Lung (tissue), 12 donors: ENCODE results near the gene CDH24. TPM values are rescaled to one million over a fixed set of nuclear protein-coding genes. Genes with fewer than 3 reads are reported as not detected.

Source experiments
- ATAC-seq: fragments of 200-7000 bp; cut with Tn5 transposase; one replicate; pipeline ENCODE4 v1.9.1; 2020; ENCODE audit warnings: moderate number of reproducible peaks; ENCODE audit not compliant: insufficient read depth, low FRiP score
- DNase-seq, 3 donors: peaks; one replicate each; pipeline ENCODE4 v3.0.0-alpha.2; 2013 to 2017
- H3K27ac ChIP-seq, 2 donors: one replicate each; pipeline ENCODE4 v1.5.1; 2013; ENCODE audit warnings: mild to moderate bottlenecking in 2 of 2, moderate library complexity in 2 of 2, control low read depth in 1 of 2, inconsistent platforms in 1 of 2, low read depth in 1 of 2, low read length in 1 of 2
- H3K27me3 ChIP-seq, 3 donors: one replicate each; pipeline ENCODE4 v1.5.1; 2013; ENCODE audit warnings: low read length in 2 of 3; ENCODE audit not compliant: control insufficient read depth in 3 of 3, insufficient read depth in 3 of 3
- H3K36me3 ChIP-seq, 4 donors: one replicate each; pipeline ENCODE4 v1.5.1; 2013; ENCODE audit warnings: low read length in 4 of 4, mild to moderate bottlenecking in 1 of 4, moderate library complexity in 1 of 4; ENCODE audit not compliant: control insufficient read depth in 4 of 4, insufficient read depth in 4 of 4
- H3K4me1 ChIP-seq, 5 donors: one replicate each; pipeline ENCODE4 v1.5.1; 2013; ENCODE audit warnings: low read length in 5 of 5, mild to moderate bottlenecking in 2 of 5, moderate library complexity in 1 of 5; ENCODE audit not compliant: control insufficient read depth in 5 of 5, insufficient read depth in 5 of 5
- H3K4me3 ChIP-seq: one replicate; pipeline ENCODE4 v1.5.1; 2013; ENCODE audit warnings: mild to moderate bottlenecking, control low read depth, moderate library complexity
- H3K9ac ChIP-seq, 2 donors: one replicate each; pipeline ENCODE4 v1.5.1; 2013; ENCODE audit warnings: low read length in 2 of 2, control low read depth in 1 of 2; ENCODE audit not compliant: insufficient read depth in 1 of 2
- H3K9me3 ChIP-seq, 4 donors: one replicate each; pipeline ENCODE4 v1.5.1; 2013; ENCODE audit warnings: low read length in 3 of 4, mild to moderate bottlenecking in 1 of 4, moderate library complexity in 1 of 4; ENCODE audit not compliant: control insufficient read depth in 4 of 4, insufficient read depth in 3 of 4
- WGBS, 2 donors: extraction: QIAGEN DNeasy Blood & Tissue Kit; methylation state at CpG; one replicate each; pipeline ENCODE4 v1.1.7; 2013; 5-methylcytosine and 5-hydroxymethylcytosine counted together
- polyA plus RNA-seq, 2 donors: library from polyadenylated mRNA; stranded (reverse); fragments of 200-250 nt; gene quantifications; one replicate each; pipeline ENCODE4 v1.2.1, GENCODE V29; 2013
- total RNA-seq, 2 donors: library from RNA; depleted of rRNA in 1 of 2; stranded (reverse); fragments of >200 nt in 1 of 2; gene quantifications; one replicate each; pipeline ENCODE4 v1.2.1, GENCODE V29; 2014 to 2021
- TF ChIP-seq, protein P1 (sequence below): IDR thresholded peaks from 2 replicates; pipeline ENCODE4 v1.5.1; 2012; ENCODE audit warnings: mild to moderate bottlenecking; ENCODE audit errors: control extremely low read depth, extremely low read depth
- donor health status: control.
- donor health status: control.
- donor health status: Bipolar disorder and iron deficiency.
- donor health status: healthy.
- donor health status: DM: yes; HTN: yes; CAD: no.

CDH24 gene
- total and polyA plus RNA-seq, 4 donors = 2.0 to 4.8 (median 4.4) TPM

DNA sequence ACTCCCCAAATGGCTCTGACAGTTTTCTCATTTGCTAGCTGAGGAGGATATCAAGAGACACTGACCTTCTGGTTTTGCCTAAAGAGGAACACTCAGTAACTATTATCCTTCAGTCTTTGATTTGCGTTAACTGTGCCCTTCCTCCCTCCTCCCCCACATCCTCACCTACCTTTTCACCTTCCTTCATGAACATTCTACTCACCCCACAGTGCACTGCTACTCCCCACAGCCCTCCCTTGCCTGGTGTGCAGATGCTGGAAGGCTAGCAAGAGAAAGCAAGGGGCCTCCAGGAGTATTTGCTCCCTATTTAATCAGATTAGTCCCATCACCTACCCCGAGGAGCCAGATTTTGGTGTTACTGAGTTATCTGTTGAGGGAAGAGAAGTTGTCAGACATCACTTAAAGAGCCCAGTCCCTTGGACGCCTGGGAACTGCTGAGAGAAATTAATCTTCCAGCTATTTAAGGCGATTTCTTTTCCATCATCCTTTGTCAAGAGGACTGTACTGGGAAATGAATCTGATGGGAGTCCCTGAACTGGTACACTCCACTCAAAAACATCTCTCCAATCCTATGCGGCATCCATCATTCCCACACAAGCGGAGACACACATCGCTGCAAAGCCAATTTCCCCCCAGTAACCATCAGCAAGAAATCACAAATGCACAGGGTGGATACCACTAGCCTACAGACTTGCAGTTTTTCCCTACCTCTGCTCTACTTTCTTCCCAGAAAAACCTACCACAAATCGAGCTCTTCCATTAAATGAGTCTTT is 34.1 kb downstream of the CDH24 start:
- TF ChIP-seq, protein P1, sequence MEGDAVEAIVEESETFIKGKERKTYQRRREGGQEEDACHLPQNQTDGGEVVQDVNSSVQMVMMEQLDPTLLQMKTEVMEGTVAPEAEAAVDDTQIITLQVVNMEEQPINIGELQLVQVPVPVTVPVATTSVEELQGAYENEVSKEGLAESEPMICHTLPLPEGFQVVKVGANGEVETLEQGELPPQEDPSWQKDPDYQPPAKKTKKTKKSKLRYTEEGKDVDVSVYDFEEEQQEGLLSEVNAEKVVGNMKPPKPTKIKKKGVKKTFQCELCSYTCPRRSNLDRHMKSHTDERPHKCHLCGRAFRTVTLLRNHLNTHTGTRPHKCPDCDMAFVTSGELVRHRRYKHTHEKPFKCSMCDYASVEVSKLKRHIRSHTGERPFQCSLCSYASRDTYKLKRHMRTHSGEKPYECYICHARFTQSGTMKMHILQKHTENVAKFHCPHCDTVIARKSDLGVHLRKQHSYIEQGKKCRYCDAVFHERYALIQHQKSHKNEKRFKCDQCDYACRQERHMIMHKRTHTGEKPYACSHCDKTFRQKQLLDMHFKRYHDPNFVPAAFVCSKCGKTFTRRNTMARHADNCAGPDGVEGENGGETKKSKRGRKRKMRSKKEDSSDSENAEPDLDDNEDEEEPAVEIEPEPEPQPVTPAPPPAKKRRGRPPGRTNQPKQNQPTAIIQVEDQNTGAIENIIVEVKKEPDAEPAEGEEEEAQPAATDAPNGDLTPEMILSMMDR = no peak
- Histone ChIP-seq H3K9me3 (no peaks in the 10 kb centered on the region), H3K27me3 (no peaks in the 10 kb centered on the region), H3K36me3 (peaks cover 0 to 13% (median 3%) of the 10 kb centered on the region in 4 donors), H3K9ac (no peak overlapping the region), H3K4me1 (peaks cover 0 to 16% (median 0%) of the 10 kb centered on the region in 5 donors), H3K27ac (no peak overlapping the region), H3K4me3 (no peak overlapping the region)
- no peak for ATAC-seq
- DNase-seq = no peak
- WGBS, 2 donors = 85 to 88% methylated on average over 8 of the region's 8 CpGs

DNA sequence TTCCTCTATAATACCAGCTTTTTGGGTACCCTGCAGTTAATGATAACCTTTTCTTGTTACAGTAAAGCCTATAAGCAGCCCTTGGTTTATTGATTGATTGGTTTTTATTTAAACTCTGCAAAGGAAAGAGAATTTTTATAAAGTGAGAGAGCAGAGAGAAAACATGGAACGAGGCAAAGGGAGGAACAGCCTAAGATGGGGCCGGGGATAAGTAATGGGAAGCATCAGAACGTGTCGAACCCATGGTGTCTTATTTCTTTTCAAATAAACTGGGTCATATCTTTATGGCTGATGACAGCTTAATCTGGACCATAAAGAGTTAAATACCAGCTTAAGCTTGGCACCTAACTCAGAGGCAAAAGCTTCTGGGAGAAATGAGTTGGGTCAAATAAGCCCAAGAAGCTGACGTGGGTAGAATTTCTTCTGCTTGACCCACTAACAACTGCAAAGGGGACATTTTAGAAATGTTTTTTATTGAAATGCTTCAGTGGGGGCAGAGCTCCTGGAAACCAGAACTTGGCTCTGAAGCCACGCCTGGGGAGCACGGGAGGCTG is 35.4 kb downstream of the CDH24 start:
- Histone ChIP-seq H3K4me3 (no peak overlapping the region), H3K36me3 (peaks cover 0 to 13% (median 2%) of the 10 kb centered on the region in 4 donors), H3K9me3 (no peaks in the 10 kb centered on the region), H3K27me3 (no peaks in the 10 kb centered on the region), H3K4me1 (peaks cover 0 to 16% (median 0%) of the 10 kb centered on the region in 5 donors), H3K27ac (no peak overlapping the region), H3K9ac (no peak overlapping the region)
- 72 to 79% methylated on average over 7 of the region's 7 CpGs for WGBS, 2 donors
- ATAC-seq (no peak), DNase-seq (no peak)
- TF ChIP-seq, protein P1 = no peak

DNA sequence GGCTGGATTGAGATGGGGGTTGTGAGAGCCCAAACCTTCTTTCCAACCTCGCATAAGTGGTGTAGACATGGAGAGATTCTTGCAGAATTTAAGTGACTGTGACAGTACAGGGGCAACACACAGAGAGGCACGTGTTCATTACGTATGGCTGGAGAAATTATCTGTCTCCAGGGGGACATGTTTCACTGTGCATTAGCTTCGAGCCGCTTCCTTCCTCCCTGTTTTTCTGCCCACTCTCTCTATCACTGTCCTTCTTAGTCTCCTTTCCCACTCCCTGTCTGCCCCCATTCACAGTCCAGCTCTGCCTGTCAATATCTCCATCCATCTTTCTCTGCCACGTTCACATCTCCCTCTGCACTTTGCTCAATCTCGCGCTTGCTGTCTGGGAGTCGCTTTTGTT is 35.9 kb downstream of the CDH24 start:
- Histone ChIP-seq H3K9ac (no peak overlapping the region), H3K36me3 (peaks cover 0 to 13% (median 2%) of the 10 kb centered on the region in 4 donors), H3K27ac (no peak overlapping the region), H3K4me1 (peaks cover 0 to 16% (median 0%) of the 10 kb centered on the region in 5 donors), H3K9me3 (no peaks in the 10 kb centered on the region), H3K27me3 (no peaks in the 10 kb centered on the region), H3K4me3 (no peak overlapping the region)
- ATAC-seq (no peak), DNase-seq (no peak)
- TF ChIP-seq, protein P1 = no peak
- WGBS, 2 donors = 73 to 87% methylated on average over 9 of the region's 9 CpGs
